Epithelial cell of proximal tubule (primary cell): ENCODE measurements around the gene APBB1. TPM values are rescaled to one million over a fixed set of nuclear protein-coding genes. Genes with fewer than 3 reads are reported as not detected.
A peak's percentile ranks its signal among the peaks of the same experiment; 100 is the strongest.

Source experiments
- DNase-seq: peaks from one replicate; pipeline ENCODE4 v3.0.0-alpha.2; 2011; ENCODE audit warnings: low read depth
- H3K4me3 ChIP-seq: 2 replicates; pipeline ENCODE4 v1.5.1; 2011; ENCODE audit warnings: low read depth, mild to moderate bottlenecking, low read length
- total RNA-seq: library from RNA; depleted of rRNA; stranded (reverse); fragments of >200 nt; gene quantifications from 2 replicates; pipeline ENCODE4 v1.2.3, GENCODE V29; 2015
- TF ChIP-seq, protein P1 (sequence below): conservative IDR thresholded peaks from 2 replicates; pipeline ENCODE4 v1.5.1; 2012; ENCODE audit warnings: low read depth, mild to moderate bottlenecking, low read length

APBB1 gene
- total RNA-seq, 1 donor from 2014 or later: 24.7 TPM

DNA sequence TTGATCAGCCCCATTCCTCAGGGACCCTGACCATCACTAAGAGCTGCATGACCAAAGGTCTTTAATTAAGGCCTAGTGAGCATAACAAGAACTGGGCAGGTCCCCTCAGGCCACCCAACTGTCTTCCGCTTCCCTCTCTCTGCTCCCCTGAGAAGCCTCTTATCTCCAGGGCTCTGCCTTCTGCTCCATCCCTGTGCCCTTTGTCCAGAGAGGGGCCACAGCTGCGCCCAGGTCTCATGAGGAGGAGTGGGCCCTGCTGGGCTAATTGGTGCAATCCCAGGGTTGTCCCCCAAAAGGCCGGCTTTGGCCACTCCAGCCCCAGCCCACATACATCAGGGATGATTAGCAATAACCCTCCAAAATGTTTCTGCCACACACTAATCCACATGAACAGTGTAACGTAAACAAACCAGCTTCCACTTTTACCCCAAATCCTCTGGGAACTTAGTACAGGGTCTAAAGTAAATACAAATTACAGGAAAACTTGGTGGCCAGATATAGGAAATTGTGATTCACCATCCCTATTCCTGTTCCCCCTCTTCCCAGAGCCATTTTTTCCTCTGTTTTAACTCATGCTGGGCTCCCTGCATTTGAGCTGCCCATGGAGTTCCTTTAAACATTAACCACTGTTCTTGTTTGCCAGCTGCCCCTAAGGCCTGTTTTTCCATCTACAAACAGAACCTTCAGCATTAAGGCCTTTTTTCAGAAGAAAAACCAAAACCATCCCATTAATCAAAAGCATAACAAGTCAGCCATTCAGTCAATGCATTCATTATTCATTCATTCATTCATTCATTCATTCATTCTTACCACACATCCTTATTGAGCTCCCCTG, 64.0 kb downstream of the APBB1 start:
- DNase-seq: no peak
- no peak overlapping the region for H3K4me3 ChIP-seq
- TF ChIP-seq, protein P1, sequence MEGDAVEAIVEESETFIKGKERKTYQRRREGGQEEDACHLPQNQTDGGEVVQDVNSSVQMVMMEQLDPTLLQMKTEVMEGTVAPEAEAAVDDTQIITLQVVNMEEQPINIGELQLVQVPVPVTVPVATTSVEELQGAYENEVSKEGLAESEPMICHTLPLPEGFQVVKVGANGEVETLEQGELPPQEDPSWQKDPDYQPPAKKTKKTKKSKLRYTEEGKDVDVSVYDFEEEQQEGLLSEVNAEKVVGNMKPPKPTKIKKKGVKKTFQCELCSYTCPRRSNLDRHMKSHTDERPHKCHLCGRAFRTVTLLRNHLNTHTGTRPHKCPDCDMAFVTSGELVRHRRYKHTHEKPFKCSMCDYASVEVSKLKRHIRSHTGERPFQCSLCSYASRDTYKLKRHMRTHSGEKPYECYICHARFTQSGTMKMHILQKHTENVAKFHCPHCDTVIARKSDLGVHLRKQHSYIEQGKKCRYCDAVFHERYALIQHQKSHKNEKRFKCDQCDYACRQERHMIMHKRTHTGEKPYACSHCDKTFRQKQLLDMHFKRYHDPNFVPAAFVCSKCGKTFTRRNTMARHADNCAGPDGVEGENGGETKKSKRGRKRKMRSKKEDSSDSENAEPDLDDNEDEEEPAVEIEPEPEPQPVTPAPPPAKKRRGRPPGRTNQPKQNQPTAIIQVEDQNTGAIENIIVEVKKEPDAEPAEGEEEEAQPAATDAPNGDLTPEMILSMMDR: no peak

- TF ChIP-seq, protein P1: peak; percentile 99
- H3K4me3 ChIP-seq: no peak overlapping the region
- peak; percentile 59 for DNase-seq
These were observed 65.4 kb downstream of the APBB1 start for GRCh38 chr11:6353367-6353987.

DNA sequence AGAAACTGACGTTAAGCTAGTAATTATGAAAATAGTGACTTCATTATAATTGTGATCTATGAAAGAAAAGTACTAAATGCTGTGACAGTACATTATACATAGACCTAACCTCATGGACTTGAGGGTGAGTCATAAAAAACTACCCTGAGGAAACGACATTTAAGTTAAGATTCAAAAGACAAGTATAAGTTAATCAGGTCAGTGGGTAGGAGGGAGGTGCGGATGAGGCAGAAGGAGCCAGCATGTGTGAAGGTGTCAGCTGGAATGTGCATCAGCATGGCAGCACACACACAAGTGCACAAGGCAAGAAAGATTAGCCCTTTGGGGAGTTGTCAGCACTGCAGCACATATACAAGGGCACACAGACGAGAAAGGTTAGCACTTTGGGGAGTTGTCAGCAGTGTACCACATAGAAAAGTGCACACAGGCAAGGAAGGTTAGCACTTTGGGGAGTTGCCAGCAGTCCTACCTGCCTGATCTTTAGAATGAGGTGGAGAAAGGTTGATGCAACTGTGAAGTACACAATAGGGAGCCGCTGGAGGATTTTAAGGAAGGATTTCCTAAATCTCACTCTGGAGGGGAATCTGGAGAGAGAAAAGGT, 67.0 kb downstream of the APBB1 start:
- H3K4me3 ChIP-seq: no peak overlapping the region
- DNase-seq: no peak
- TF ChIP-seq, protein P1: no peak

GRCh38 chr11:6350486-6350885, 68.4 kb downstream of the APBB1 start:
- TF ChIP-seq, protein P1: no peak
- no peak overlapping the region for H3K4me3 ChIP-seq
- no peak for DNase-seq

- TF ChIP-seq, protein P1: no peak
- DNase-seq: no peak
- H3K4me3 ChIP-seq: no peak overlapping the region
These were observed 68.9 kb downstream of the APBB1 start for GRCh38 chr11:6350043-6350442.

GRCh38 chr11:6345366-6345765, 73.5 kb downstream of the APBB1 start:
- H3K4me3 ChIP-seq: no peak overlapping the region
- TF ChIP-seq, protein P1: no peak
- DNase-seq: no peak

Other genes starting within 250 kb of the APBB1 start
- gene OR52B2, start 248.8 kb downstream of the APBB1 start, total RNA-seq: not detected in 2 replicates
- not detected in 2 replicates for gene OR52W1, start 219.9 kb downstream of the APBB1 start, total RNA-seq
- gene C11orf42, start 213.5 kb downstream of the APBB1 start, total RNA-seq: not detected in 2 replicates
- 9.6 and 15.6 TPM in 2 replicates for gene FHIP1B, start 184.5 kb downstream of the APBB1 start, total RNA-seq
- not detected in 2 replicates for gene CNGA4, start 180.0 kb downstream of the APBB1 start, total RNA-seq
- gene CCKBR, start 159.3 kb downstream of the APBB1 start, total RNA-seq: not detected in 2 replicates
- 321 and 498 TPM in 2 replicates for gene CAVIN3, start 98.6 kb downstream of the APBB1 start, total RNA-seq
- 22.5 and 24.3 TPM in 2 replicates for gene SMPD1, start 28.6 kb downstream of the APBB1 start, total RNA-seq
- gene HPX, start 21.9 kb upstream of the APBB1 start, total RNA-seq: 0.06 and 1.0 TPM in 2 replicates
- gene TRIM3, start 54.8 kb upstream of the APBB1 start, total RNA-seq: 10.0 and 31.0 TPM in 2 replicates
- 55.2 and 57.7 TPM in 2 replicates for gene ARFIP2, start 62.2 kb upstream of the APBB1 start, total RNA-seq
- 27.0 and 34.9 TPM in 2 replicates for gene TIMM10B, start 62.4 kb upstream of the APBB1 start, total RNA-seq
- gene DNHD1, start 78.2 kb upstream of the APBB1 start, total RNA-seq: 1.0 and 1.2 TPM in 2 replicates
- gene RRP8, start 184.5 kb upstream of the APBB1 start, total RNA-seq: 6.7 and 20.5 TPM in 2 replicates
- 118 and 184 TPM in 2 replicates for gene ILK, start 184.7 kb upstream of the APBB1 start, total RNA-seq
- gene TAF10, start 193.1 kb upstream of the APBB1 start, total RNA-seq: 108 and 205 TPM in 2 replicates
- gene TPP1, start 200.3 kb upstream of the APBB1 start, total RNA-seq: 7.4 and 15.4 TPM in 2 replicates
- 1.2 and 1.8 TPM in 2 replicates for gene DCHS1, start 236.7 kb upstream of the APBB1 start, total RNA-seq